Stimulated activated CD8-positive, alpha-beta memory T cell treated with anti-CD3 and anti-CD28 coated beads, Interleukin-4, amount 100 ng/mL, for 4 hours (primary cell): Measurements from ENCODE around the gene GOLGA6L7.
"Not testable (repeated sequence)": the region's sequence is repeated elsewhere in the genome, so short reads cannot be mapped to it uniquely, and the experiment has no call there.

Experiments used
- DNase-seq, 2 donors: peaks; one replicate each; pipeline ENCODE4 v3.0.0-alpha.2; 2020; ENCODE audit warnings: low read depth in 2 of 2, low spot score in 1 of 2

The GOLGA6L7 gene

DNA sequence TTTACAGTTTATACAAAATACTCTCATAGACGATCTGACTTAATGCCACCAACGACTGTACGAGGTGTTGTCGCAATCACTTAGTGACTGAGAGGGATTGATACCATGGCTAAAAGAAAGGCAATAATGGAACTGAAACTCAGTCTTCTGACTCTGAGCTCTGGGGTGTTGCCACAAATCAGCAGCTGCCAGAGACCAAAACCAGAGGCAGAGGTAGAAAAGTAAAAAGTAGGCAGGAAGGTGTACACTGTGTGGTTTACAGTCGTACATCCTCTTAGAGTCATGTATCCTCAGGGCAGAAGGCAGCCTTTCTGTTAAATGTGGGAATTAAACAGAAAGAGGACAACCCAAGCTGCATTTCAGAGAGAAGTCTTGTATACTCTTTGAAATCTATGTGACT lies 1.2 kb downstream of the GOLGA6L7 start:
- not testable (repeated sequence) for DNase-seq

DNA sequence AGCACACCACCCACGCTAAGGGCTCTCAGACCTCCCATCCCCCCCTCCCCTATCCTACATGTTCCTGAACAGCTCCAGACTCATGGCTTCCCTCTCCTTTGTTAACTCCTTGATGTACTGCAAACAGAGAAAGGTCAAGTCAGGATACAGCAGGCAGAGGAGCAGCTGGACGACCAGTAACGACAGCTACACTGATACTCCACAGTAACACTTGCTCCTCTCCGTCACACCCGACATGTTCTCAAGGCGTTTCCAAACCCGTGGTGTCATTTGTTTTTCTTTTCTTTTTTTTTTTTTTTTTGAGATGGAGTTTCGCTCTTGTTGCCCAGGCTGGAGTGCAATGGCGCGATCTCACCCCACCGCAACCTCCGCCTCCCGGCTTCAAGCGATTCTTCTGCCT lies 4.3 kb downstream of the GOLGA6L7 start:
- DNase-seq: not testable (repeated sequence)

DNA sequence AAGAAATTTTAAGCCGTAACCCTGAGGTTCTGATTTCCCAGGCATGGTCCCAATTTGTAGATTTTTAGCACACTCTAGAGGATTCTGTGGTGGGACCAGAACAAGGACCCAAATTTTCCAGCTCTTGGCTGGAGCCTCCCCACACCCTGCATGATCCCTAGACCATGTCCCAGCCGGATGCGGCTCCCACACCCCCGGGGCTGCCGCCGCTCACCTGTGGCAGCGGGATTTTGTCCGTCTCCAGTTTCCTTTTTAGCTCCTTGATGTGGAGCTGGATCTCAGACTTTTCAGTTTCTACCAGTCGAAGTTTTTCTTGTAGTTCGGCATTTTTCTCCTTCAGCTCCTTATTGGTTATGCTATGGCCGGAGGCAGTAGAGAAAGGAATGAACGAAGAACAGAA lies 4.9 kb downstream of the GOLGA6L7 start:
- DNase-seq: not testable (repeated sequence)

DNA sequence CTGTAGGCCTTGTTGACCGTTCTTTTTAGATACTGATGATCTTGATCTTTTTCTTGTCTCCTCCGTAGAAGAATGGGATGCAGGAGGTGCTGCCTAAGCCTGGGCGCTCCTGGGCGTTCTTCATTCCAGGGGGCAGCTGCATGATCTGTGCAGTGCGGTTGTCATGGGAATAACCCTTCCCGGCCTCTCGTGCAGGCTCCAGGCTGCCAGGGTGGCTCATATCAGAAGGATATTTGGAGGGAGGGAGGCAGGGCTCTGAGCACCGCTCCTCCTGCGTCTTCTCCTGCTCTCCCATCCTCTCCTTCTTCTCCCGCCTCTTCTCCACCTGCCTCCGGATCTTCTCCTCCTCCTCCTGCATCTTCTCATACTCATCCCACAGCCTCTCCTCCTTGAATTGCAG lies 6.2 kb downstream of the GOLGA6L7 start:
- not testable (repeated sequence) for DNase-seq

DNA sequence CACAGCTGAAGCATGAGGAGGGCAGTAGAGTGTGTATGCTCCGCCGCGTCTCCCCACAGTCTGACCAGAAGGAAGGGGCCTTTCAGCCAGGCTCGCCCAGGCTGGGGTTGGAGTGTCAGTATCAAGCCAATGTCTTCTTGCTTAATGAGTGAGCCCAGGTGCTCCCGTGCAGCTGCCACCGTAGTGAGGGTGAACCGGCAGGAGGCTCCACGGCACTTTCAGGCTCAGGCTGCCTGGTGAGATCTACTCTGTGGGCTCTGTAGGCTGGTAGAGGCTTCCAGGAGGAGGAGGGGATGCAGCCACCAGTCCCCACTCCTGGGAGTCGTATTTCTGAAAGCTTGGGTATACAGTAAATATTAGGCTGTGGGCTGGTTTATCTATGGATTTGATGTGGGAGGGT lies 8.2 kb downstream of the GOLGA6L7 start:
- DNase-seq: not testable (repeated sequence)

DNA sequence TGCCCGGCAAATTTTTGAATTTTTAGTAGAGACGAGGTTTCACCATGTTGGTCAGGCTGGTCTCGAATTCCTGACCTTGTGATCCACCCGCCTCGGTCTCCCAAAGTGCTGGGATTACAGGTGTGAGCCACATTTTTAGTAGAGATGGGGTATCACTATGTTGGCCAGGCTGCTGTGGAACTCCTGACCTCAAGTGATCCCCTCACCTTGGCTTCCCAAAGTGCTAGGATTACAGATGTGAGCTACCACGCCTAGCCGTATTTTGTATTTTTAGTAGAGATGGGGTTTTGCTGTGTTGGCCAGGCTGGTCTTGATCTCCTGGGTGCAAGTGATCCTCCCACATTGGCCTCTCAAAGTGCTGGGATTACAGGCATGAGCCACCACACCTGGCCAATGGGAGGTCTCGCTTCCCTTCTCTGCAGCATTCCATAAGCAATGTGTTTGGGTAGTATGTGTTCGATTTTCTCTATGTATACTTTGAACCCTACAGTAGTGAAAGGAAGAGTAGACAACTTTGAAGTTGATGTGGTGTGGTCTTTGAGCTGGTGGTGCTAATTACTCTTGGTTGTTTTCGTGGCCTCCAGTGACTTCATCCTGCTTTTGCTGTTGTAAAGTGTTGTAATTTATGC lies 13.4 kb downstream of the GOLGA6L7 start:
- not testable (repeated sequence) for DNase-seq

DNA sequence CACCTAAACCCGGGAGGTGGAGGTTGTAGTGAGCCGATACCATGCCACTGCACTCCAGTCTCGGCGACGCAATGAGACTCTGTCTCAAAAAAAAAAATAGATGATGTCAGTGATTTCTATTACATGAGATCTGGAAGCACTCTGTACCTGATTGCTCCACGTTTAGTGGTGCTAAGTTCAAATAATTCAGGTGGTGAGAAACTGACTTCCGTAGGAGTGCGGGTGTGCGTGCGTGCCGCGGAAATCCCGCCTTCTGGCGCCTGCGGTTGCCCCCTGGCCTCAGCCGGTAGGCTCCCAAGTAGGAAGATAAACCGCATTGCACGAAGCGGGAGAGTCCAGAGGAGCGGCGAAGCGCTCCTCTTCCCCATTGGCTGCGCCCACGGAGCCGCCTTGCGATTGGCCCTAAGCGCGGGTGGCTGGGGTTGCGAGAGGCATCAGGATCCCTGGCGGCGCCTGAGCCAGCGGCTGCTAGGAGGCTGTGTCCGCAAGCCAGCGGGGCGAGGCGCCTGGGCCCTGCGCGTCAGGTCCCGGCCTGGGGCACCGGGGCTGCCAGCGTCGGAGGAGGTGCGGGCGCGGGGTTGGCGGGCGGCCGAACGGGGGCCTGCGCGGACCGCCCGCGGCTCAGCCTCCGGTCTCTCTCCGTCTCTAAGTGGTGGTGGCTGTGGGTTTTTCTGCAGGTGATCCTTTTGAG lies 16.4 kb downstream of the GOLGA6L7 start:
- peak; percentile 25 to 40 for DNase-seq

DNA sequence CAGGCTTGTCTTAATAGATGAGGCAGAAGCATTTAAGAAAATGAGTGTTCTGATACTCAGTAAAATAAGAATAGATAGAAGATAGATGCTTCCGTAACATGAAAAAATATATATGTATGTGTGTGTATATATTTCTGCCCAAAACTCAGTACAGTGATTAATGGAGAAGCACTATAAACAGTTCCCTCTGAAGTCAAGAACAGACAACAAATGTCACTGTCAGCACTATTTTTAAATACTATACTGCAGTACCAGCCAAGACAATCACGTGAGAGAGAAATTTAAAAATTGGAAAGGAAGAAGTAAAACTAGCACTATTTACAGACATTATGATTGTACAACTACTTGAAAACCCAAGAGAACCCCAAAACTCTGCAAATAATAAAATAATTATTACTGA lies 27.0 kb downstream of the GOLGA6L7 start:
- not testable (repeated sequence) for DNase-seq

DNA sequence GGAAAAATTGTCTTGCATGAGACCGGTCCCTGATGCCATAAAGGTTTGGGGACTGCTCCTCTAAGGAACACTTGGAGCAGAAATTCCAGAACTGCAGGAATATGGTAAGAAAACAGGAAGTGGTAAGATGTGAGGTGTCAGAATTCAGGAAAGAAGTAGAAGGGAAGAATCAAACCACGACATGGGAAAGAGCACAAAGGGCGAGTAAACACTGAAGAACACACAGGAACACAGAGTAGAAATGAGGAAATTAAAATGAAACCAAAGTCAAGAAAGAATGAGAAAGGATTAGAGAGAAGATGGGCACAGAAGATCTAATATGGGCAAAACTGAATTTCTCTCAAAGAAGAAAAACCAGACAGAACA lies 28.5 kb downstream of the GOLGA6L7 start:
- DNase-seq: not testable (repeated sequence)

DNA sequence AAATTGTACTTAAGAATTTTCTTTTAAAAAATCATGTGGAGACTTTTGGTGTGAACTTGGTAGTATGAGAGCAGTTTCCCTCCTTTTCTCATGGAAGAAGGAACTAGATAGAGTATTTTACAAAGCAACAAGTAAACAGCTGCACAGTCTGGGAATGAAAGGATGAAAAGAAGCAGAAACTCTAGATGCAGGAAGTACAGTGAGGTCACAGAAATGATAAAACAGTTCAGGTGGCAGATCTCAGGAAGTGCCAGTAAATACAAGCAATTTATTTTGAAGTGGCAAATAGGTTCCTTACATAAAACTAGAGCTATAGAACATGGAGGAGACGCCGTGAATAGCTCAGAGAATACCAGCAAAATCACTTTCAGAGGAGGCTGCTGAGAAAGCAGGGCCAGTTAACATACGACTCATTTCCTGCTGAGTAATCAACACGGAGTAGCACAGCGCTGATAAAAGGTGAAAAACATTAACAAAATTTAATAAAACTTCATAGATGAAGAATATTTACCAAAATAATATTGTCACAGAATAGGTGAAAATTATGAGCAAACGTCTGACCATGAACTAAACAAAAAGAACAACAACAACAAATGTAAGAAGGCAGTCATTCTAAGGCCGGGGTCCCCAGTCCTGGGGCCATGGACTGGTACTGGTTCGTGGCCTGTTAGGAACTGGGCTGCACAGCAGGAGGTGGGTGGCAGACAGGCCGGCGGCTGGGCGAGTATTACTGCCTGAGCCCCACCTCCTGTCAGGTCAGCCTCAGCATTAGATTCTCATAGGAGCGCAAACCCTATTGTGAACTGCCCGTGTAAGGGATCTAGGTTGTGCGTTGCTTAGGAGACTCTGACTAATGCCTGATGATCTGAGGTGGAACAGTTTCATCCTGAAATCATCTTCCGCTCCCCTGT lies 29.2 kb downstream of the GOLGA6L7 start:
- not testable (repeated sequence) for DNase-seq

DNA sequence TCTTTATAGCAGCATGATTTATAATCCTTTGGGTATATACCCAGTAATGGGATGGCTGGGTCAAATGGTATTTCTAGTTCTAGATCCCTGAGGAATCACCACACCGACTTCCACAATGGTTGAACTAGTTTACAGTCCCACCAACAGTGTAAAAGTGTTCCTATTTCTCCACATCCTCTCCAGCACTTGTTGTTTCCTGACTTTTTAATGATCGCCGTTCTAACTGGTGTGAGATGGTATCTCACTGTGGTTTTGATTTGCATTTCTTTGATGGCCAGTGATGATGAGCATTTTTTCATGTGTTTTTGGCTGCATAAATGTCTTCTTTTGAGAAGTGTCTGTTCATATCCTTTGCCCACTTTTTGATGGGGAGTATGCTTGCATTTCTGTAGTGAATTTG lies 30.3 kb downstream of the GOLGA6L7 start:
- not testable (repeated sequence) for DNase-seq

DNA sequence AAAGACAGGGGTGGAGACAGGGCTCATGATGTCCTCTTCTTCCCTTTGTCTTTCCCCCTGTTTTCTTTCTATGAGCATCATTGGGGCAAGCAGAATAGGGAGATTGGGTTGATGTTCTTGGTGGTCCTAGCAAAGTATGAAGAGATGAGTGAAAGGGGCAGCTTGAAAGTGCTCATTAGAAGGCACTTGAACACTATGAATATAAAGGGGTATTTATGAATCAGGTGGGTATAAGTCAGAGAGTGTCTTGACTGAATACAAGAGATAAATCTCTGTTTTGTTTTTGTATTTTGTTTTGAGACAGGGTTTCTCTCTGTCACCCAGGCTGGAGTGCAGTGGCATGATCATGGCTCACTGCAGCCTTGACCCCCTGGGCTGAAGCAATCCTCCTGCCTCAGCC lies 34.4 kb downstream of the GOLGA6L7 start:
- DNase-seq: not testable (repeated sequence)

DNA sequence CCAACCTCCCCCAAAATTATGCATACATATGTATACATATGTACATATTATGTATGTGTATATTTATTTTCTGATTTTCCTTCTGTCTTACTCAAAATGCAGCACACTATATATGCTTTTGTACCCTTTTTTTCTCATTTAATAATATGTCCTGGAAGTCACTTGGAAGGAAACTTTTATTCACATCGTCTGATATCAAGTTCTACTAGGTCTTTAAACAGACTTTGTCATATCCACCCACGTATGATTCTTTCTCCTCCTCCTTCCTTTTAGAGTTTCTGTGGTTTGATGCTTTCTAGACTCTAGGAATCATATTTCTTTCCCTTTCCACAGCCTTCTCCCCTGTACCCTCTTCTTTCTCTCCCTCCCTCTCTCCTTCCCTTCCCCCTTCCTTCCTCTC lies 35.1 kb downstream of the GOLGA6L7 start:
- DNase-seq: not testable (repeated sequence)

DNA sequence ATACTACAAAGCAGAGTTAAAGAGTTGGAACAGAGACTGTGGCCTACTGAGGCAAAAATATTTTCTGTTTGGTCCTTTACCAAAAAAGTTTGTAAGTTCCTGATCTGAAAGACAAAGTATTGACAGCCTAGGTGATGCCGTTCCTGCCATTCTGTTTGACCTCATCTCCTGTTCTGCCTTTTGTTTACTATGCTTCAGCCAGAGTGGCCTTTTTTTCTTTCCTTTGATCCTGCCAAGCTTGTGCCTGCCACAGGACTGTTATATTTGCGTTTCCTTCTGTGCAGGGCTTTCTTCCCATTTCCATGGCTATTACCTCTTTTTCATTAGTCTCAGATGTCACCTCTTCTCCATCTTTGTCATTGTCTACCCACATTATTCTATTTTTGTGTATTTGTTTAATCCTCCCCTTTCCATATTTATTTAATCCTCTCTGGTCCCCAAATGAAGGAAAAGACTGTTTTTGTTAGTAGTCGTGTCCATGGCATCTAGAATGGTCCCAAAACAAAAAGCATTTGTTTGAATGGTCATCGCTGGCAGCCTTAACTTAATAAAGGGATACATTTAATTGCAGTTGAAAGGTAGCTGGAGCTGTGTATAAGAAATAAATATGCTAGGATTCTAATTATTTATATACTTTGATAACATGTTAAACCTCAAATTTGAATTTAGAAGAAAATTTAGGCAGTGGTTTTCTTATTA lies 36.4 kb downstream of the GOLGA6L7 start:
- not testable (repeated sequence) for DNase-seq

DNA sequence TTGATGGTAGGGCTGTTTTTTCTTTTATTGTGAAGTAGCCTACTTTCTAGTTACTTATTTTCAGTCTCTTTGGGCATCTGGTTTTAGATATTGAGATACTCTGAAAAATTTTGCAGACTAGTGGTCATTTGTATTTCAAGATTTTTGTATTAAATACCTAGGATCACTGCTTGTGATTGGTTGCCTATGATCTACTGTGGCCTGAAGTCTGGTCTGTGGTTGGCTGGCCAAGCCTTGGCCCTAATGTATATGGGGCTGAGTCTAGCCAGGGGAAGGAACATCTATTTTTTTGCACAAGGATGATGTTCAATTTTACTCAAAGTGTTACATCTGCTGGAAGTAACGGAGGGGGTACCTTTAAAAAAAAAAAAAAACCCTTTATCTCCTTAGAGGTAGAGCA lies 38.0 kb downstream of the GOLGA6L7 start:
- not testable (repeated sequence) for DNase-seq

DNA sequence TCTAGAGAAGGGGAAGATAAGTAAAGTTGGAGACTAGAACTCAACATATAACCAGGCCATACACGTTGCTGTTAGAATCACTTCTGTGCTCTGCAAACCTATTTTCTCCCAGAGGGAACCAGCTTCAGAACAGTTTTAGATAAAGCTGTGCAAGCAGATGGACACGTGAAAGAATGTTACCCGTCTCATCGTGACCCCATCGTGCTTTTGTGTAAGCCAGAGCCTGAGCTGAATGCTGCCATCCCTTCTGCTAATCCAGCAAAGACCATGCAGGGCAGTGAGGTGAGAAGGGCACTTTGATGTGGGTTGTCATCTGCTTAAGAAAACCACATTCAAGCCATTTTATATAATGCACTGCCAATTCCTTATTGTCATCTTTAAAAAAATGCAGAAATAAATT lies 40.3 kb downstream of the GOLGA6L7 start:
- not testable (repeated sequence) for DNase-seq

DNA sequence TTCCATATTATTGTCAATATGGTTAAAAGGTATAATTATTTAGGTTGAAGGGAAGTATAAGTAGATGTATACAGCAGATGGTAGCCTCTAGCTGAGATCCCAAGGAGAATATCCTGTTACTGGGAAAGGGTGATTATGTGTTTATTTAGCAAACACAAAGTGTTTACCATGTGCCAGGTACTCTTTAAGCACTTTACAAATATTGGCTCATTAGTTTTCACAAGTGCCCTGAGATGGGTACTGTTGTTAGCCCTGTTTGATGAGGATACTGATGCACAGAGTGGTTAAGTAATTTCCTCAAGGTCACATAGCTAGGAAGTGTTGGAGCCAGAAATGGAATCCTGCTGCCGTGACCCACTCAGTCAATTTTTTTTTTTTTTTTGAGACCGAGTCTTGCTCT lies 48.1 kb downstream of the GOLGA6L7 start:
- DNase-seq: not testable (repeated sequence)

DNA sequence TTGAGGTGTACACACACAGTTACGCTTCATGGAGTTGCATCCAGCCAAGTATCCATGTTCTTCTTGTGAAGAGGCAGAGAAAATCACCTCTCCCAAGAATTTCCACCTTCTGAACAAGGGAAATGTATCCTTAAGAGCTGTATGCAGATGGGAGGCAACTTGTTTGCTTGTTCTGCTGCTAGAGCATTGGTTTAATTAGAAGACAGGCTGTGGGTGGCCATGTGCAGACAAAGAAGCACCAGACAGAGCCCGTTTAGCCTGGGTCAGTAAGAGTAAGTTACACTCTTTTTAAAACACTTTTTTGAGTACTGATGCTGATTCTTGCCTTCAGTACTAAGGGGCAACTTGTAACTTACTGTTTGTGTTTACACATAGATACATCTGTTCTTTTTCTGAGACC lies 50.2 kb downstream of the GOLGA6L7 start:
- DNase-seq: not testable (repeated sequence)

DNA sequence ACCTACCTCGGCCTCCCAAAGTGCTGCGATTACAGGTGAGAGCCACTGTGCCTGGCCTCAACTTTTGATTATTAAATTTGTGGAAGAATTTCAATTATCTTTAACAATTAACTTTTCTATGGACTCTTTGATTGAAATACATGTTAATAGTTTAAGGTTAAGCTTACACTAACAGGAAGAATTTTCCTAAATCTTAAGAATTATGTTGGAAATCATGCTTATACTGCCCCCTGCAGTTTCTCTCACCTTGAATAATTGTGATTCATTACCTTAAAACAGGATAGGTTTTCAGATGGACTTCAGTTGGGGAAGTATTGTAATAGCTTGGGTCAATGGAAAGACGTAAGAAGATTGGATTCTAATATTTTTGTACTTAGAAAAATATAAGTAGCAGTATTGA lies 54.2 kb downstream of the GOLGA6L7 start:
- not testable (repeated sequence) for DNase-seq
